Cerebellar cortex (tissue), 1 donor: ENCODE results near the gene RRAS.
"Not testable (repeated sequence)": the region's sequence is repeated elsewhere in the genome, so short reads cannot be mapped to it uniquely, and the experiment has no call there.

Source experiments
- DNase-seq: peaks from one replicate; pipeline ENCODE4 v3.0.0-alpha.2; 2015; ENCODE audit warnings: low spot score

The RRAS gene

GRCh38 chr19:49654581-49654980 lies 14.6 kb upstream of the RRAS start:
- no peak for DNase-seq

- no peak for DNase-seq
Observed at GRCh38 chr19:49653466-49653806, 13.5 kb upstream of the RRAS start.

GRCh38 chr19:49652551-49653465 lies 12.9 kb upstream of the RRAS start:
- DNase-seq, result no peak

GRCh38 chr19:49651820-49652550 lies 12.0 kb upstream of the RRAS start:
- DNase-seq, result no peak

- DNase-seq, result no peak
Observed at GRCh38 chr19:49651029-49651819, 11.3 kb upstream of the RRAS start.

GRCh38 chr19:49646586-49646985 lies 6.6 kb upstream of the RRAS start:
- DNase-seq, result no peak

GRCh38 chr19:49645995-49646394 lies 6.1 kb upstream of the RRAS start:
- DNase-seq, result no peak

- no peak for DNase-seq
Observed at GRCh38 chr19:49645592-49645991, 5.6 kb upstream of the RRAS start.

- no peak for DNase-seq
Observed at GRCh38 chr19:49643466-49643865, 3.5 kb upstream of the RRAS start.

- no peak for DNase-seq
Observed at GRCh38 chr19:49642492-49643035, 2.6 kb upstream of the RRAS start.

GRCh38 chr19:49641688-49642491 lies 1.9 kb upstream of the RRAS start, which contains the start of gene SCAF1:
TSS of gene SCAF1 (plus strand) at chr19:49642209. CDS start at chr19:49645027, 2,818 bp downstream.
- DNase-seq, result peak; percentile 99

GRCh38 chr19:49639401-49640112 lies 386 bp downstream of the RRAS start:
- peak; percentile 27 for DNase-seq

- peak; percentile 54 for DNase-seq
Observed at GRCh38 chr19:49637821-49638738, 1.9 kb downstream of the RRAS start.

GRCh38 chr19:49636233-49636932 lies 3.6 kb downstream of the RRAS start:
- no peak for DNase-seq

GRCh38 chr19:49635530-49636232 lies 4.3 kb downstream of the RRAS start:
- no peak for DNase-seq

- not testable (repeated sequence) for DNase-seq
Observed at GRCh38 chr19:49633273-49633672, 6.7 kb downstream of the RRAS start.

- DNase-seq, result no peak
Observed at GRCh38 chr19:49632576-49632975, 7.4 kb downstream of the RRAS start.

GRCh38 chr19:49631610-49632192 lies 8.2 kb downstream of the RRAS start:
- no peak for DNase-seq
